Keratinocyte (primary cell): Measurements from ENCODE around the gene PIAS3. TPM values are rescaled to one million over a fixed set of nuclear protein-coding genes. Genes with fewer than 3 reads are reported as not detected.
A peak's percentile ranks its signal among the peaks of the same experiment; 100 is the strongest.

ENCODE experiments used
- DNase-seq: peaks from one replicate; pipeline ENCODE4 v3.0.0-alpha.2; 2011; ENCODE audit warnings: low read depth, missing footprints, low spot score
- FAIRE-seq: peaks from 2 replicates; lab custom pipeline; 2011; peaks lifted over from hg19 to GRCh38; lab: Jason Lieb, UNC
- H2AFZ ChIP-seq: 2 replicates; pipeline ENCODE4 v1.6.0; 2012; ENCODE audit warnings: low read length, control low read depth, inconsistent platforms; ENCODE audit not compliant: control insufficient read depth
- H3K27ac ChIP-seq: 2 replicates; pipeline ENCODE4 v1.5.1; 2011; ENCODE audit warnings: low read length; ENCODE audit not compliant: control insufficient read depth, insufficient read depth
- H3K27me3 ChIP-seq: 3 replicates; pipeline ENCODE4 v1.6.0; 2011; ENCODE audit warnings: low read length; ENCODE audit not compliant: control insufficient read depth, insufficient read depth; ENCODE audit errors: extremely low read depth
- H3K36me3 ChIP-seq, 2 experiments: 2 replicates in 1 of 2; 3 replicates in 1 of 2; pipeline ENCODE4 v1.5.1; 2011; ENCODE audit warnings: low read length in 2 of 2, mild to moderate bottlenecking in 1 of 2; ENCODE audit not compliant: control insufficient read depth in 2 of 2, insufficient read depth in 2 of 2; ENCODE audit errors: extremely low read depth in 1 of 2
- H3K4me1 ChIP-seq: 3 replicates; pipeline ENCODE4 v1.5.1; 2011; ENCODE audit warnings: low read length; ENCODE audit not compliant: control insufficient read depth, insufficient read depth; ENCODE audit errors: extremely low read depth
- H3K4me2 ChIP-seq: 3 replicates; pipeline ENCODE4 v1.6.0; 2011; ENCODE audit warnings: low read depth, low read length; ENCODE audit not compliant: control insufficient read depth, insufficient read depth; ENCODE audit errors: extremely low read depth
- H3K4me3 ChIP-seq, 3 experiments: fragments of 200-600 bp in 1 of 3; sonication (generic) in 1 of 3; 2 replicates in 2 of 3; 3 replicates in 1 of 3; pipeline ENCODE4 v1.5.1; 2011 to 2016; ENCODE audit warnings: low read length in 3 of 3, mild to moderate bottlenecking in 3 of 3, control low read depth in 2 of 3, inconsistent platforms in 1 of 3, low read depth in 1 of 3, mixed read lengths in 1 of 3, mixed run types in 1 of 3, moderate library complexity in 1 of 3; ENCODE audit not compliant: control insufficient read depth in 2 of 3, insufficient read depth in 2 of 3; ENCODE audit errors: extremely low read depth in 1 of 3
- H3K79me2 ChIP-seq: 2 replicates; pipeline ENCODE4 v1.6.0; 2012; ENCODE audit warnings: low read length; ENCODE audit not compliant: control insufficient read depth, insufficient read depth
- H3K9ac ChIP-seq: 3 replicates; pipeline ENCODE4 v1.6.0; 2011; ENCODE audit warnings: low read length; ENCODE audit not compliant: control insufficient read depth, insufficient read depth; ENCODE audit errors: extremely low read depth
- H3K9me1 ChIP-seq: 3 replicates; pipeline ENCODE4 v1.6.0; 2011; ENCODE audit warnings: low read length; ENCODE audit not compliant: control insufficient read depth, insufficient read depth; ENCODE audit errors: extremely low read depth
- H3K9me3 ChIP-seq: 2 replicates; pipeline ENCODE4 v1.5.1; 2012; ENCODE audit warnings: low read depth, low read length; ENCODE audit not compliant: control insufficient read depth
- H4K20me1 ChIP-seq: 3 replicates; pipeline ENCODE4 v1.6.0; 2011; ENCODE audit warnings: low read length; ENCODE audit not compliant: control insufficient read depth, insufficient read depth; ENCODE audit errors: extremely low read depth
- EZH2 ChIP-seq: IDR thresholded peaks from one replicate; pipeline ENCODE4 v1.6.1; 2012; ENCODE audit warnings: inconsistent platforms, mild to moderate bottlenecking, low read length, moderate library complexity
- dilution Hi-C: fragments of 300-500 bp; cut with MboI; formaldehyde crosslinking; loops from one replicate; pipeline ENCODE4 v1.7.0; 2020; ENCODE audit warnings: low sequenced_read_pairs; ENCODE audit not compliant: extremely low pct_ligation_motif_present
- polyA plus RNA-seq, 5 experiments: library from polyadenylated mRNA; depleted of rRNA in 3 of 5; stranded (reverse) in 3 of 5; stranded (forward) in 1 of 5; unstranded in 1 of 5; fragments of >200 nt; gene quantifications; 1 replicate in 1 of 5; 2 replicates in 3 of 5; 3 replicates in 1 of 5; pipeline versions ENCODE4 v1.2.1 to v1.2.3, GENCODE V29; 2011 to 2012; ENCODE audit warnings: missing spikeins in 2 of 5, low read depth in 1 of 5, low replicate concordance in 1 of 5
- TF ChIP-seq, protein P1 (sequence below), 3 experiments: IDR thresholded peaks in 1 of 3; conservative IDR thresholded peaks in 1 of 3; optimal IDR thresholded peaks in 1 of 3; 2 replicates in 2 of 3; 3 replicates in 1 of 3; pipeline versions ENCODE3 to v1.5.1; 2011; ENCODE audit warnings: low read length in 3 of 3, mild to moderate bottlenecking in 3 of 3, moderate library complexity in 2 of 3, control low read depth in 1 of 3, inconsistent platforms in 1 of 3; ENCODE audit not compliant: insufficient read depth in 2 of 3; ENCODE audit errors: extremely low read depth in 1 of 3

PIAS3 gene
- polyA plus RNA-seq, 1 donor (not counting 4 experiments of a cell fraction or from before 2014, with no cell fraction given): 26.9 TPM

GRCh38 chr1:145891143-145891542 is 32.3 kb upstream of the PIAS3 start:
- H3K27me3 ChIP-seq: no peaks in the 10 kb centered on the region
- no peaks in the 10 kb centered on the region for H3K9me3 ChIP-seq
- peak overlapping the region in 1 of 3 experiments; percentile 46 for H3K4me3 ChIP-seq
- dilution Hi-C loops: no loop called here
- H3K4me1 ChIP-seq: peaks cover 30% of the 10 kb centered on the region
- FAIRE-seq: no peak
- peak overlapping the region; percentile 97 for H3K4me2 ChIP-seq
- H4K20me1 ChIP-seq: no peaks in the 10 kb centered on the region
- H3K9ac ChIP-seq: peak overlapping the region; percentile 75
- no peak for DNase-seq
- H2AFZ ChIP-seq: peak overlapping the region; percentile 69
- H3K36me3 ChIP-seq: peaks cover 0 to 1% of the 10 kb centered on the region in 2 experiments
- no peaks in the 10 kb centered on the region for H3K9me1 ChIP-seq
- no peaks in the 10 kb centered on the region for H3K79me2 ChIP-seq
- peak overlapping the region; percentile 97 for H3K27ac ChIP-seq
- TF ChIP-seq, protein P1, sequence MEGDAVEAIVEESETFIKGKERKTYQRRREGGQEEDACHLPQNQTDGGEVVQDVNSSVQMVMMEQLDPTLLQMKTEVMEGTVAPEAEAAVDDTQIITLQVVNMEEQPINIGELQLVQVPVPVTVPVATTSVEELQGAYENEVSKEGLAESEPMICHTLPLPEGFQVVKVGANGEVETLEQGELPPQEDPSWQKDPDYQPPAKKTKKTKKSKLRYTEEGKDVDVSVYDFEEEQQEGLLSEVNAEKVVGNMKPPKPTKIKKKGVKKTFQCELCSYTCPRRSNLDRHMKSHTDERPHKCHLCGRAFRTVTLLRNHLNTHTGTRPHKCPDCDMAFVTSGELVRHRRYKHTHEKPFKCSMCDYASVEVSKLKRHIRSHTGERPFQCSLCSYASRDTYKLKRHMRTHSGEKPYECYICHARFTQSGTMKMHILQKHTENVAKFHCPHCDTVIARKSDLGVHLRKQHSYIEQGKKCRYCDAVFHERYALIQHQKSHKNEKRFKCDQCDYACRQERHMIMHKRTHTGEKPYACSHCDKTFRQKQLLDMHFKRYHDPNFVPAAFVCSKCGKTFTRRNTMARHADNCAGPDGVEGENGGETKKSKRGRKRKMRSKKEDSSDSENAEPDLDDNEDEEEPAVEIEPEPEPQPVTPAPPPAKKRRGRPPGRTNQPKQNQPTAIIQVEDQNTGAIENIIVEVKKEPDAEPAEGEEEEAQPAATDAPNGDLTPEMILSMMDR (optimal IDR thresholded peaks at IDR 0.05 in 1 of 3, IDR thresholded peaks at IDR 0.05 in 1 of 3, conservative IDR thresholded peaks at IDR 0.05 in 1 of 3; ENCODE audit: extremely low read depth in 1 of 3, insufficient read depth in 2 of 3, low read length in 3 of 3): no peak
- no peak for TF ChIP-seq EZH2

DNA sequence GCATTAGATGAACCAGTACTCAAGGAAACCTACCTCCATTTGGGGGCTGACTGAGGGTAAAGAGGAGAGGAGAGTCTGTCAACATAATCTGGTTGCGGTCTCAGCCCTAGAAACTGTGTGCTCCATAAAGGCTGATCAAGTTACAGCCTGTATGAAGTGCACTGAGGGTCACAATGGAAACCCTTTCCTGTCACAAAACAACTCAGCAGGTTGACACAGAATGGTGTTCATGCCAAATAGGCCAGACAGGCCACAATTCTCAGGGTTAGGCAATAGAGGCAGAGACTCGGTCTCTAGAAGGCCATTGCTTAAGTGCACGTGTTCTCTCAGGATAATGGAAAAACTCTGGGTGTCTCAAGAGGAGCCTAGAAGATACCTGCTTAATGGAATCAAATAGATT is 30.8 kb upstream of the PIAS3 start:
- DNase-seq: no peak
- dilution Hi-C loops: no loop called here
- Histone ChIP-seq H3K27me3 (no peaks in the 10 kb centered on the region), H3K4me3 (no peak overlapping the region), H3K9me1 (no peaks in the 10 kb centered on the region), H3K79me2 (no peaks in the 10 kb centered on the region), H2AFZ (no peak overlapping the region), H3K4me1 (peaks cover 34% of the 10 kb centered on the region), H3K4me2 (no peak overlapping the region), H4K20me1 (no peaks in the 10 kb centered on the region), H3K27ac (no peak overlapping the region), H3K9ac (no peak overlapping the region), H3K9me3 (no peaks in the 10 kb centered on the region), H3K36me3 (no peaks in the 10 kb centered on the region)
- TF ChIP-seq, protein P1 (optimal IDR thresholded peaks at IDR 0.05 in 1 of 3, IDR thresholded peaks at IDR 0.05 in 1 of 3, conservative IDR thresholded peaks at IDR 0.05 in 1 of 3; ENCODE audit: extremely low read depth in 1 of 3, insufficient read depth in 2 of 3, low read length in 3 of 3): no peak
- no peak for TF ChIP-seq EZH2
- no peak for FAIRE-seq
